MCF 10A (cell line): Measurements from ENCODE around the gene ZBTB46. TPM values are rescaled to one million over a fixed set of nuclear protein-coding genes. Genes with fewer than 3 reads are reported as not detected.

Experiments used
- BruUV-seq: library from RNA; stranded (reverse); fragments of 400-500 nt; replicated peaks from 2 replicates; lab custom pipeline; 2021; lab: Mats Ljungman, UMichigan
- CTCF ChIA-PET: fragments of 300-600 bp; sonication (Branson Sonifier 250); formaldehyde crosslinking; extraction: SDS; loops from one replicate; lab custom pipeline; 2021; ENCODE audit warnings: antibody characterized with exemption, inconsistent platforms; lab: Yijun Ruan, JAX
- POLR2A ChIA-PET: fragments of 300-600, 350-650 bp; sonication (Branson Sonifier 250); formaldehyde crosslinking; extraction: SDS; loops from one replicate; lab custom pipeline; 2020; ENCODE audit warnings: antibody characterized with exemption, inconsistent platforms; lab: Yijun Ruan, JAX
- DNase-seq: peaks from one replicate; pipeline ENCODE4 v3.0.0-alpha.2; 2018; ENCODE audit not compliant: unreplicated experiment
- H3K27ac Mint-ChIP-seq: one replicate; pipeline ENCODE4 v1.8.0; 2022; ENCODE audit warnings: mild to moderate bottlenecking, low read depth, mixed read lengths; ENCODE audit not compliant: unreplicated experiment
- H3K27me3 Mint-ChIP-seq: one replicate; pipeline ENCODE4 v1.8.0; 2022; ENCODE audit warnings: mixed read lengths; ENCODE audit not compliant: insufficient read depth, unreplicated experiment
- H3K36me3 Mint-ChIP-seq: one replicate; pipeline ENCODE4 v1.8.0; 2022; ENCODE audit warnings: mild to moderate bottlenecking, moderate library complexity, mixed read lengths; ENCODE audit not compliant: insufficient read depth, unreplicated experiment
- H3K4me1 Mint-ChIP-seq: one replicate; pipeline ENCODE4 v1.8.0; 2022; ENCODE audit warnings: mixed read lengths; ENCODE audit not compliant: insufficient read depth, unreplicated experiment
- H3K4me3 Mint-ChIP-seq: one replicate; pipeline ENCODE4 v1.8.0; 2022; ENCODE audit warnings: mild to moderate bottlenecking, moderate library complexity, mixed read lengths; ENCODE audit not compliant: unreplicated experiment
- H3K9me3 Mint-ChIP-seq: one replicate; pipeline ENCODE4 v1.8.0; 2022; ENCODE audit warnings: mixed read lengths; ENCODE audit not compliant: unreplicated experiment
- CTCF ChIP-seq: fragments of 200-600 bp; IDR thresholded peaks from one replicate; pipeline ENCODE4 v1.8.0; 2022; ENCODE audit warnings: antibody characterized with exemption, mild to moderate bottlenecking; ENCODE audit not compliant: unreplicated experiment
- intact Hi-C: fragments of 100-400 bp; cut with micrococcal nuclease; formaldehyde crosslinking; loops from 2 replicates; pipeline ENCODE4 v1.14.1; 2022
- total RNA-seq: library from RNA; stranded (reverse); gene quantifications from 2 replicates; pipeline ENCODE4 v1.2.3, GENCODE V29; 2022

Gene ZBTB46
- total RNA-seq, 1 experiment from 2014 or later: 0.63 TPM

- DNase-seq: no peak
- ChIA-PET POLR2A (interaction anchor here (0.6 to 3.6 kb wide), 22 partner anchors 10 to 240 kb away, joined by 3 to 79 read pairs (median 8); partner anchors contain the start of genes ARFRP1, DNAJC5, GMEB2 and PPDPF), CTCF (interaction anchor here (0.6 to 1.8 kb wide), 7 partner anchors 11 to 315 kb away, joined by 4 to 9 read pairs (median 5); partner anchors contain the start of genes ARFRP1 and ZGPAT)
- BruUV-seq: no TSS peak
- Mint-ChIP-seq H3K27me3 (no peaks in the 10 kb centered on the region), H3K9me3 (no peaks in the 10 kb centered on the region), H3K36me3 (peaks cover 33% of the 10 kb centered on the region), H3K27ac (no peak overlapping the region), H3K4me1 (no peaks in the 10 kb centered on the region), H3K4me3 (peak overlapping the region; percentile 74)
- intact Hi-C loops: no loop called here
- TF ChIP-seq CTCF: no peak
These were observed 90.9 kb downstream of the ZBTB46 start for GRCh38 chr20:63740070-63740626.

- H3K4me3 Mint-ChIP-seq: peak within 1 kb of the TSS; percentile 74
- TF ChIP-seq CTCF: no peak
- H3K4me1 Mint-ChIP-seq: no peaks in the 10 kb centered on the region
- POLR2A ChIA-PET: interaction anchor here (0.6 to 3.6 kb wide), 9 partner anchors 14 to 229 kb away, joined by 3 to 79 read pairs (median 5); partner anchors contain the start of genes ARFRP1, RTEL1, TPD52L2 and ZGPAT
- H3K9me3 Mint-ChIP-seq: no peaks in the 10 kb centered on the region
- intact Hi-C loops: no loop called here
- no peaks in the 10 kb centered on the region for H3K27me3 Mint-ChIP-seq
- CTCF ChIA-PET: interaction anchor here (0.6 kb wide), 1 partner anchor 82 kb away, joined by 6 read pairs; no protein-coding TSS in a partner anchor
- peaks cover 36% of the 10 kb centered on the region for H3K36me3 Mint-ChIP-seq
- peak; percentile 76 for DNase-seq
- no peak within 1 kb of the TSS for H3K27ac Mint-ChIP-seq
- BruUV-seq: no TSS peak
These were observed 91.7 kb downstream of the ZBTB46 start, which contains the start of gene SLC2A4RG for GRCh38 chr20:63739130-63740069. TSS of gene SLC2A4RG (plus strand) at chr20:63739776. CDS start at chr20:63739913, 137 bp downstream.

- no peak for TF ChIP-seq CTCF
- ChIA-PET POLR2A (interaction anchor here (0.6 to 3.6 kb wide), 6 partner anchors 13 to 126 kb away, joined by 3 to 79 read pairs (median 4); partner anchors contain the start of genes ARFRP1, RTEL1 and ZGPAT), CTCF (interaction anchor here (0.6 kb wide), 1 partner anchor 82 kb away, joined by 6 read pairs; no protein-coding TSS in a partner anchor)
- no TSS peak for BruUV-seq
- intact Hi-C loops: no loop called here
- no peaks in the 10 kb centered on the region for H3K4me1 Mint-ChIP-seq
- H3K27ac Mint-ChIP-seq: no peak overlapping the region
- H3K4me3 Mint-ChIP-seq: no peak overlapping the region
- no peaks in the 10 kb centered on the region for H3K27me3 Mint-ChIP-seq
- H3K36me3 Mint-ChIP-seq: peaks cover 31% of the 10 kb centered on the region
- no peak for DNase-seq
- no peaks in the 10 kb centered on the region for H3K9me3 Mint-ChIP-seq
These were observed 92.4 kb downstream of the ZBTB46 start for GRCh38 chr20:63738687-63739129.
